Activated CD4-positive, alpha-beta T cell treated with anti-CD3 and anti-CD28 coated beads for 1 hour (primary cell): ENCODE data around the gene LMTK3.

Experiments
- DNase-seq: peaks from one replicate; pipeline ENCODE4 v3.0.0-alpha.2; 2020

The LMTK3 gene

GRCh38 chr19:48445256-48445605, 66.4 kb downstream of the LMTK3 start:
- no peak for DNase-seq

GRCh38 chr19:48444936-48445200, 66.8 kb downstream of the LMTK3 start:
- DNase-seq = no peak

GRCh38 chr19:48444129-48444935, 67.3 kb downstream of the LMTK3 start:
- no peak for DNase-seq

DNA sequence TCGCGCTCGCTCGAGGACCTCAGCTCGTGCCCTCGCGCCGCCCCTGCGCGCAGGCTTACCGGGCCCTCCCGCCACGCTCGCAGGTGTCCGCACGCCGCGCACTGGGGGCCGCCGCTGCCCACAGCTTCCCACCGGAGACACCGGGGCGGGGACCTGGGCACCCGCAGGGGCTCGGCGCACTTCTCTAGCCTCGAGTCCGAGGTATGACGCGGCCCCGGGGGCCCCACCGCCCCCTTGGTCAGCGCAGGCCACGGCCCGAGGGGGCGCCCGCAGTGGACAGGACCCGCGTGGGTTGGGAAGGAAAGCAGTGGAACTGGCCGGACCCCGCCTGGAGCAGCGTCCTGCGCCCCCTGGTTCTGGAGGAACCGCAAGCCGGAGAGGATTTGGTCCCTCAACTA, 67.9 kb downstream of the LMTK3 start:
- DNase-seq = no peak

DNA sequence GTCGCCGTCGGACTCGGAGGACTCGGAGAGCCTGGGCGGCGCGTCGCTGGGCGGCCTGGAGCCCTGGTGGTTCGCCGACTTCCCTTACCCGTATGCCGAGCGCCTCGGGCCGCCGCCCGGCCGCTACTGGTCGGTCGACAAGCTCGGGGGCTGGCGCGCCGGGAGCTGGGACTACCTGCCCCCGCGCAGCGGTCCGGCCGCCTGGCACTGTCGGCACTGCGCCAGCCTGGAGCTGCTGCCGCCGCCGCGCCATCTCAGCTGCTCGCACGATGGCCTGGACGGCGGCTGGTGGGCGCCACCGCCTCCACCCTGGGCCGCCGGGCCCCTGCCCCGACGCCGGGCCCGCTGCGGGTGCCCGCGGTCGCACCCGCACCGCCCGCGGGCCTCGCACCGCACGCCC, 68.4 kb downstream of the LMTK3 start:
- no peak for DNase-seq

- no peak for DNase-seq
These were observed 69.3 kb downstream of the LMTK3 start for GRCh38 chr19:48442116-48443035.

GRCh38 chr19:48441360-48442050, 70.1 kb downstream of the LMTK3 start:
- DNase-seq = no peak

GRCh38 chr19:48436586-48436985, 75.0 kb downstream of the LMTK3 start:
- DNase-seq = no peak
